Left lung (tissue), 10 donors: ENCODE results near the gene VRK1. TPM values are rescaled to one million over a fixed set of nuclear protein-coding genes. Genes with fewer than 3 reads are reported as not detected.

Experiments
- ATAC-seq: fragments of 200-7000 bp; cut with Tn5 transposase; one replicate; pipeline ENCODE4 v1.9.1; 2020; ENCODE audit warnings: moderate library complexity
- DNase-seq, 4 donors: peaks; one replicate each; pipeline ENCODE4 v3.0.0-alpha.2; 2013 to 2020
- H3K27ac ChIP-seq, 2 donors: fragments of 200-600 bp; sonication (generic) in 1 of 2; one replicate each; pipeline versions ENCODE4 v1.5.0 to v1.8.0; 2020 to 2021
- H3K27me3 ChIP-seq, 2 donors: fragments of 200-600 bp; sonication (generic) in 1 of 2; one replicate each; pipeline versions ENCODE4 v1.5.0 to v1.8.0; 2020 to 2021
- H3K36me3 ChIP-seq, 2 donors: fragments of 200-600 bp; sonication (generic) in 1 of 2; one replicate each; pipeline versions ENCODE4 v1.5.0 to v1.8.0; 2020 to 2021
- H3K4me1 ChIP-seq, 2 donors: fragments of 200-600 bp; one replicate each; pipeline ENCODE4 v1.8.0; 2021
- H3K4me3 ChIP-seq, 2 donors: fragments of 200-600 bp; sonication (generic) in 1 of 2; one replicate each; pipeline versions ENCODE4 v1.5.0 to v1.8.0; 2020 to 2021; ENCODE audit warnings: mild to moderate bottlenecking in 1 of 2
- H3K9me3 ChIP-seq, 2 donors: fragments of 200-600 bp; sonication (generic) in 1 of 2; one replicate each; pipeline versions ENCODE4 v1.5.0 to v1.8.0; 2020 to 2021
- CTCF ChIP-seq, 2 donors: fragments of 200-600 bp; sonication (generic) in 1 of 2; IDR thresholded peaks; one replicate each; pipeline versions ENCODE4 v1.5.0 to v1.8.0; 2021; ENCODE audit warnings: antibody characterized with exemption in 2 of 2
- intact Hi-C, 2 donors: fragments of 100-400 bp; cut with DNase I; formaldehyde crosslinking; loops; one replicate each; pipeline versions ENCODE4 v1.11.2 to v1.14.2; 2022
- polyA plus RNA-seq, 6 donors: library from polyadenylated mRNA; unstranded; fragments of 120-200 nt; gene quantifications; one replicate each; pipeline ENCODE4 v1.2.1, GENCODE V29; 2013; ENCODE audit not compliant: insufficient read length in 6 of 6
- total RNA-seq, 2 donors: library from RNA; stranded (reverse); fragmentation: NEBNext Ultra II Directional; extraction: Animal tissue kit (Norgen Biotek cat#: 25700); gene quantifications; one replicate each; pipeline ENCODE4 v1.2.1, GENCODE V29; 2021
- donor health status: DM: no; HTN: yes; CAD: no.
- donor health status: DM: no; HTN: no; CAD: no.

VRK1 gene
- total and polyA plus RNA-seq, 8 donors = 9.7 to 26.1 (median 19.7) TPM

- H3K4me1 ChIP-seq = peaks cover 8 to 26% of the 10 kb centered on the region in 2 donors
- no peak for TF ChIP-seq CTCF (IDR thresholded peaks at IDR 0.05)
- H3K4me3 ChIP-seq = no peak overlapping the region
- H3K9me3 ChIP-seq = no peaks in the 10 kb centered on the region
- H3K36me3 ChIP-seq = no peaks in the 10 kb centered on the region
- no peak for ATAC-seq
- DNase-seq = no peak
- intact Hi-C loops = no loop called here
- H3K27me3 ChIP-seq = no peaks in the 10 kb centered on the region
- H3K27ac ChIP-seq = no peak overlapping the region
Observed at GRCh38 chr14:96793547-96793946, 3.6 kb upstream of the VRK1 start.

GRCh38 chr14:96795109-96795828, 1.9 kb upstream of the VRK1 start:
- H3K27me3 ChIP-seq = no peaks in the 10 kb centered on the region
- no peaks in the 10 kb centered on the region for H3K9me3 ChIP-seq
- TF ChIP-seq CTCF (IDR thresholded peaks at IDR 0.05) = no peak
- H3K4me3 ChIP-seq = no peak overlapping the region
- H3K27ac ChIP-seq = no peak overlapping the region
- no peak for DNase-seq
- intact Hi-C loops = no loop called here
- ATAC-seq = no peak
- H3K36me3 ChIP-seq = no peaks in the 10 kb centered on the region
- H3K4me1 ChIP-seq = peaks cover 11 to 23% of the 10 kb centered on the region in 2 donors

- Histone ChIP-seq H3K9me3 (no peaks in the 10 kb centered on the region), H3K36me3 (no peaks in the 10 kb centered on the region), H3K4me3 (peak overlapping the region; percentile 65 to 83), H3K27ac (peak overlapping the region in 1 of 2 donors; percentile 54), H3K4me1 (peaks cover 11 to 23% of the 10 kb centered on the region in 2 donors), H3K27me3 (no peaks in the 10 kb centered on the region)
- DNase-seq (peak in 2 of 4 donors; percentile 10 to 77), ATAC-seq (no peak)
- TF ChIP-seq CTCF (IDR thresholded peaks at IDR 0.05) = no peak
- intact Hi-C loops = no loop called here
Observed at GRCh38 chr14:96797582-96798349, 584 bp downstream of the VRK1 start.

- Histone ChIP-seq H3K4me1 (peaks cover 11 to 27% of the 10 kb centered on the region in 2 donors), H3K27ac (no peak overlapping the region), H3K36me3 (no peaks in the 10 kb centered on the region), H3K9me3 (no peaks in the 10 kb centered on the region), H3K4me3 (no peak overlapping the region), H3K27me3 (no peaks in the 10 kb centered on the region)
- ATAC-seq (no peak), DNase-seq (no peak)
- no peak for TF ChIP-seq CTCF (IDR thresholded peaks at IDR 0.05)
- intact Hi-C loops = no loop called here
Observed at GRCh38 chr14:96798956-96799355, 1.8 kb downstream of the VRK1 start.

- H3K4me1 ChIP-seq = peaks cover 11 to 27% of the 10 kb centered on the region in 2 donors
- ATAC-seq = no peak
- no peaks in the 10 kb centered on the region for H3K27me3 ChIP-seq
- no peak for TF ChIP-seq CTCF (IDR thresholded peaks at IDR 0.05)
- H3K9me3 ChIP-seq = no peaks in the 10 kb centered on the region
- H3K27ac ChIP-seq = no peak overlapping the region
- intact Hi-C loops = no loop called here
- DNase-seq = no peak
- no peaks in the 10 kb centered on the region for H3K36me3 ChIP-seq
- no peak overlapping the region for H3K4me3 ChIP-seq
Observed at GRCh38 chr14:96799489-96800054, 2.4 kb downstream of the VRK1 start.
